Measurements from ENCODE around the gene CD247.

- TF ChIP-seq CTCF (conservative IDR thresholded peaks at IDR 0.05; ENCODE audit: low read length) = no peak
- no peak for TF ChIP-seq EZH2phosphoT487 (IDR thresholded peaks at IDR 0.05; ENCODE audit: borderline replicate concordance)
These were observed 86.2 kb downstream of the CD247 start for GRCh38 chr1:167431909-167432650.
